Parathyroid adenoma (tissue), 2 donors: ENCODE results near the gene DGKQ.

ENCODE experiments used
- H2AFZ ChIP-seq: fragments of 300-600 bp; sonication (generic); one replicate; pipeline ENCODE4 v1.7.0; 2017; ENCODE audit warnings: antibody characterized with exemption, mild to moderate bottlenecking
- H3K27ac ChIP-seq: fragments of 300-600 bp; sonication (generic); one replicate; pipeline ENCODE4 v1.7.0; 2017
- H3K27me3 ChIP-seq: fragments of 300-600 bp; sonication (generic); one replicate; pipeline ENCODE4 v1.7.0; 2017; ENCODE audit warnings: low read length; ENCODE audit not compliant: control insufficient read depth, insufficient read depth
- H3K36me3 ChIP-seq: fragments of 300-600 bp; sonication (generic); one replicate; pipeline ENCODE4 v1.7.0; 2017; ENCODE audit warnings: low read length; ENCODE audit not compliant: control insufficient read depth, insufficient read depth
- H3K4me1 ChIP-seq: fragments of 300-600 bp; sonication (generic); one replicate; pipeline ENCODE4 v1.7.0; 2017; ENCODE audit warnings: control low read depth
- H3K4me2 ChIP-seq: fragments of 300-600 bp; sonication (generic); one replicate; pipeline ENCODE4 v1.7.0; 2017; ENCODE audit warnings: low read length
- H3K4me3 ChIP-seq: fragments of 300-600 bp; sonication (generic); one replicate; pipeline ENCODE4 v1.7.0; 2017; ENCODE audit warnings: low read depth, low read length
- H3K79me2 ChIP-seq: fragments of 300-600 bp; sonication (generic); one replicate; pipeline ENCODE4 v1.7.0; 2017; ENCODE audit warnings: control low read depth
- H3K9ac ChIP-seq: fragments of 300-600 bp; sonication (generic); one replicate; pipeline ENCODE4 v1.7.0; 2017; ENCODE audit warnings: mild to moderate bottlenecking
- H3K9me3 ChIP-seq: fragments of 300-600 bp; sonication (generic); one replicate; pipeline ENCODE4 v1.7.0; 2017; ENCODE audit warnings: low read length; ENCODE audit not compliant: control insufficient read depth
- TF ChIP-seq, protein P1 (sequence below): fragments of 300-600 bp; sonication (generic); IDR thresholded peaks from one replicate; pipeline ENCODE4 v1.7.0; 2017; ENCODE audit warnings: antibody characterized with exemption, mild to moderate bottlenecking
- donor health status: primary hyperparathyroidism.

The DGKQ gene

DNA sequence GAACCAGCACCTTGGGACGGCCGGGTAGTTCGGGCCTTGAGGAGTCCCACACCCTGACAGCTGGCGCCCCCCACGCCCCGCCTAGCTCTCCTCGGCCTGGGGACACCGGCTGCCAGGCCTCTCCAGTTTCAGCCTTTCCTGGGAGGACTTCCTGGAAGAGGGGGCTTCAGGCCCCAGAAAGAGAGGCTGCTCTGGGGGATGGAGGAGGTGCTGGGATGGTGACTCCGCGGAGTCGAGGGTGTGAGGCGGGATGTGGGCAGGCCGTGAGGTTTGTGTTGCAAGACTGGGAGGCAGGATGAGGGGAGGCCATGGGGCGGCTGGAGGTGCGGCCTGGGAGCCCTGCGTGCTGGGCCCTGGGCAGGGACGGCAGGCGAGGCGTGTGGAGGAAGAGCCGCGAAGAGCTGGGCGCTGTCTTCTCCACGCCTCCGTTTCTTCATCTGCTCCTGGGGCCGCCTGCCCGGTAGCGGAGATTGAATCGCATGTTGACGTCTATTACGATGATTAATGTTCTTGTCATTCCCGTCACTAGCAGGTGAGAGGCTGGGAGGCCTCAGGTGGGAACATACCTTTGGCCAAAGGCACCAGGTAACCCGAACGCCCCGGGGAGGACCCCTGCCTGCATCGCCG, 37.1 kb upstream of the DGKQ start:
- H3K9ac ChIP-seq, result no peak overlapping the region
- H3K36me3 ChIP-seq, result no peaks in the 10 kb centered on the region
- no peaks in the 10 kb centered on the region for H3K79me2 ChIP-seq
- H3K4me3 ChIP-seq, result peak overlapping the region; percentile 61
- TF ChIP-seq, protein P1, sequence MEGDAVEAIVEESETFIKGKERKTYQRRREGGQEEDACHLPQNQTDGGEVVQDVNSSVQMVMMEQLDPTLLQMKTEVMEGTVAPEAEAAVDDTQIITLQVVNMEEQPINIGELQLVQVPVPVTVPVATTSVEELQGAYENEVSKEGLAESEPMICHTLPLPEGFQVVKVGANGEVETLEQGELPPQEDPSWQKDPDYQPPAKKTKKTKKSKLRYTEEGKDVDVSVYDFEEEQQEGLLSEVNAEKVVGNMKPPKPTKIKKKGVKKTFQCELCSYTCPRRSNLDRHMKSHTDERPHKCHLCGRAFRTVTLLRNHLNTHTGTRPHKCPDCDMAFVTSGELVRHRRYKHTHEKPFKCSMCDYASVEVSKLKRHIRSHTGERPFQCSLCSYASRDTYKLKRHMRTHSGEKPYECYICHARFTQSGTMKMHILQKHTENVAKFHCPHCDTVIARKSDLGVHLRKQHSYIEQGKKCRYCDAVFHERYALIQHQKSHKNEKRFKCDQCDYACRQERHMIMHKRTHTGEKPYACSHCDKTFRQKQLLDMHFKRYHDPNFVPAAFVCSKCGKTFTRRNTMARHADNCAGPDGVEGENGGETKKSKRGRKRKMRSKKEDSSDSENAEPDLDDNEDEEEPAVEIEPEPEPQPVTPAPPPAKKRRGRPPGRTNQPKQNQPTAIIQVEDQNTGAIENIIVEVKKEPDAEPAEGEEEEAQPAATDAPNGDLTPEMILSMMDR, result no peak
- H3K27me3 ChIP-seq, result no peaks in the 10 kb centered on the region
- no peaks in the 10 kb centered on the region for H3K9me3 ChIP-seq
- peak overlapping the region; percentile 95 for H3K4me2 ChIP-seq
- H3K4me1 ChIP-seq, result no peaks in the 10 kb centered on the region
- peak overlapping the region; percentile 69 for H2AFZ ChIP-seq
- H3K27ac ChIP-seq, result peak overlapping the region; percentile 49

DNA sequence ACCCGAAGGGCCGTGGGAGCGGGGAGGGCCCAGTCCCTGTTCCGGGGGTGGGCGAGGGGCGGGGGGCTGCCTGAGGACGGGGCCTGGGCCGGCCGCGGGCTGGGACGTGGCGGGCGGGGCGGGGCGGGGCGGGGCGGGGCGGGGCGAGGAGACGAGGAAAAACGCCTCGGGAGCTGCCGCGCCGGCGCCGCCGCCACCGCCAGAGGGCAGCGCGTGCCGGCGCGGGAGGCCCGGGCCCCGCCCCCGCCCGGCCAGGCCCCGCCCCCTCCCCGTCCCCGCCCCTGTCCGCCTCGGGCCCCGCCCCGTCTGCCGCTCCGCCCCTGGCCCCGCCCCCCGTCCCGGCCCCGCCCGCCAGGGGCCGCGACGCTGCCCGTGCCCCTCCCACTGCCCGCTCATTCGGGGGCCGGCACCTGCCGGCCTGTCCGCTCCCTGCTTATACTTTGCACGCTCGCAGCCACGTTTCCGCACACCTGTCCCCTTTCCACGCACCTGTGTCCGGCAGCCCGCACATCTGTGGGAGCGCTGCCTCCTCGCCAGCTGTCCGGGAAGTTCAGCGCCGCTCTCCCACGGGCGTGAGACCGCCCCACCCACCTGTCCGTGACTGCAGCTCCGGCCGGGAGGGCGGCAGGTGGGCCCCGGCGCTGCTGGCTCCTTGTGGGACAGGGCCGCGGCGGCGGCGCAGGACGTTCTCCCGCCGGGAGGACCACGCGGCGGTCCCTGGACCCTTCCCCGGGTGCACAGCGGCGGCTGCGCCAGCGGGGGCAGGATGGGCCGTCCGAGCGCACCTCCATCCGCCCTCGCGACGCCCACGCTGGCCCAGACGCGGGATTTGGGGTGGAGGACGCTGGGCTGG, 36.4 kb upstream of the DGKQ start:
- peak overlapping the region; percentile 89 for H2AFZ ChIP-seq
- no peaks in the 10 kb centered on the region for H3K27me3 ChIP-seq
- H3K4me3 ChIP-seq, result peak overlapping the region; percentile 62
- peak overlapping the region; percentile 49 for H3K27ac ChIP-seq
- H3K36me3 ChIP-seq, result no peaks in the 10 kb centered on the region
- H3K4me2 ChIP-seq, result peak overlapping the region; percentile 95
- H3K9ac ChIP-seq, result no peak overlapping the region
- no peaks in the 10 kb centered on the region for H3K79me2 ChIP-seq
- no peaks in the 10 kb centered on the region for H3K4me1 ChIP-seq
- TF ChIP-seq, protein P1, result no peak
- no peaks in the 10 kb centered on the region for H3K9me3 ChIP-seq

DNA sequence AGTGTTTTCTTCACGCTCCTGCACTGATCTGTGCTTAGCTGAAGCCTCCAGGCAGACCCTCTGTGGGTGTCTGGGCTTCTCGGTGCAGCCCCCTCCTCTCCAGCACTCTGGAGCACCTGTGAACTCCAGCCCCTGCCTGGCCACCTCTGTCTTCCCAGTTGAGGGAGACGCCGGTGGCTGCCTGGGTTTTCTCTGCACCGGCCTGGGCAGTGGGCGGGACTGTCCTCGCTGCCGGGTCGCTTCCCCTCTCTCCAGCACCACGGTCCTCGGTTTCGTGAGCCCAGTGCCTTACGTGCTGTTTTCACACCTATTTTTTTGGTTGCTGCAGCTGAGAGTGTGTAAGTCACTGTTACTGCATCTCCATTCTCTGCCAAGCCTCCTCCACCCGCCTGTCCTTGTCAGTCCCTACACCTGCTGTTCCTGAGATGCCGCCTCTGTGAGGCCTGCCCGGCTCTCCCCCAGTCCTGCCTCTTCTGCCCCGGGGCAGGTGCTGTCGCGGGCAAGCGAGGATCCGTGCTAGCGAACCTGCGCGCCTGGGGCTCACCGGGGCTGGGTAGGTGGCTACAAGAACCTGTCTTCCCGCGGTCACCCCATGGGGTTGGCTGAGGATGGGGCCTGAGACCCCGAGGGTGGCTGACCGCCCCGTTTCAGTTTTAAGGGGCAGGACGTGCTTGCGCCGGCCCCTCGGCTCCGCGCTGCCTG, 35.6 kb upstream of the DGKQ start:
- Histone ChIP-seq H3K36me3 (no peaks in the 10 kb centered on the region), H3K4me1 (no peaks in the 10 kb centered on the region), H3K9ac (no peak overlapping the region), H3K27me3 (no peaks in the 10 kb centered on the region), H3K27ac (no peak overlapping the region), H3K4me2 (peak overlapping the region; percentile 73), H2AFZ (peak overlapping the region; percentile 89), H3K79me2 (no peaks in the 10 kb centered on the region), H3K4me3 (peak overlapping the region; percentile 62), H3K9me3 (no peaks in the 10 kb centered on the region)
- TF ChIP-seq, protein P1, result no peak

DNA sequence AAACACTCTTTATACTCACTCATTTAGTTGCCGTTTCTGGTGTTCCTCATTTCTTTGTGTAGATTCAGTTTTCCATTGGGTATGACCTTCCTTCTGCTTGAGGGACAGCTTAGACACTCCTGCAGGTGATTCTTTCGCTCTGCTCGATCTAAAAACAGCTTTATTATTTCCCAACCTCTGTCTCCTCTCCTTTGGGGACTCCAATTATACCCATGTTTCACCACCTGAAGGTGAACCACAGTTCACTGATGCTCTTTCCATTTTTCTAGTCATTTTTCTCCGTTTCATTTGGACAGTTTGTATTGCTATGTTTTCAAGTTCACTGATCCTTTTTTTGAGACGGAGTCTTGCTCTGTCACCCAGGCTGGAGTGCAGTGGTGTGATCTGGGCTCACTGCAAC, 33.5 kb upstream of the DGKQ start:
- Histone ChIP-seq H3K4me1 (peaks cover 2% of the 10 kb centered on the region), H3K27ac (no peak overlapping the region), H3K9ac (no peak overlapping the region), H3K27me3 (peaks cover 10% of the 10 kb centered on the region), H3K79me2 (no peaks in the 10 kb centered on the region), H3K4me3 (no peak overlapping the region), H2AFZ (no peak overlapping the region), H3K9me3 (no peaks in the 10 kb centered on the region), H3K36me3 (no peaks in the 10 kb centered on the region), H3K4me2 (no peak overlapping the region)
- TF ChIP-seq, protein P1, result no peak
